GM19099 (cell line): ENCODE results near the gene RPL4.

Source experiments
- POLR2A ChIP-seq: IDR thresholded peaks from 3 replicates; pipeline ENCODE4 v1.6.1; 2011; ENCODE audit warnings: low read depth; ENCODE audit not compliant: insufficient read length; ENCODE audit errors: extremely low read depth

Gene RPL4

DNA sequence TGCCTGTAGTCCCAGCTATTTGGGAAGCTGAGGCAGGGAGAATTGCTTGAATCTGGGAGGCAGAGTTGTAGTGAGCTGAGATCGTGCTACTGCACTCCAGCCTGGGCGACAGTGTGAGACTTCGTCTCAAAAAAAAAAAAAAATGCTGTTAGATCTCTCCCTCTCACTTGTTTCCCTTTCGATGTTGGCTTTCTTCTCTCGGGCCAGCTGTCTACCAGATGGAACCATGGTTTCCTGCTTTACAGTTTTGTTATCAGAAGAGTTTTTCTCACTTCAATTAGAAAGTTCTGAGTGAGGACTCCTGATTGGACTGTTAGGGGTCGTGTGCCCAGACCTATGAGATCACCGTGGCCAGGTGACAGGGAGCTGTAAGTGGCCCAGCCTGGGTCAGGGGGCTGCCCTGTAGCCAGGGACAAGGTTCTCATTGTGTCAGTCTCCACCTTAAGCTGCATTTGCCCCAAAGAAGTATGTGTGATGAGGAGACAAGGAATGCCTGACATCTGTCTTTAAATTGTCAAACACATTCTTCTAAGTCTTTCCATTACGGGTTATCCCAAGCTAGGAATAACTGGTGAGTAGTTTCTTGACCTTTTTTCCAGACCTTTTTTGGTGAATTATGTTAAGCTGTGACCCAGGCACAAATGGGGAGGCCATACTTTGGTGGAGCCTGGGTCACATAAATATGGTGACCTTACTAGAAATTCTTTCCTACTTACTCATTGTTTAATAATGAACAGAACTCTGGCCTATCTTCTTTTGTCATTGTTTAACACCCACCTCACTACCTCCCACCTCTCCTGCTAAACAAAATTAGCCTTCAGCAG is 32.3 kb downstream of the RPL4 start:
- no peak for TF ChIP-seq POLR2A

- no peak for TF ChIP-seq POLR2A
These were observed 42.0 kb downstream of the RPL4 start for GRCh38 chr15:66462627-66463026.

DNA sequence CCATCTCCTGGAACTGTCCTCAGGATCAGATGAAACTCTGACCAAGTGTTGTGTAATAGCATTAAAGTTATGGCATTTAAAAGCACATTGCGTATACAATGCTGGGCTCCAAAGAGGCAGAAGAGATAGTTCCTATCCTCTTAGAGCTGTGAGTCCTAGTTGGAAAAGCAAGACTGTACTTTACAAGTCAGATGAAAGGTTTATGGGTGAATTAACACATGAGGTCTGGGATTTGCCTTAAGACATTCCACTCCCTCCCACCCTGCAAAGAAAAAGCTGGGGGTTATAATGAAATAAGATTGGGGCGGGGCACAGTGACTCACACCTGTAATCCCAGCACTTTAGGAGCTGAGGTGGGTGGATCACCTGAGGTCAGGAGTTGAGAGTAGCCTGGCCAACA is 42.7 kb downstream of the RPL4 start:
- no peak for TF ChIP-seq POLR2A

- no peak for TF ChIP-seq POLR2A
These were observed 44.6 kb downstream of the RPL4 start for GRCh38 chr15:66459818-66460615.

- TF ChIP-seq POLR2A, result no peak
These were observed 48.4 kb downstream of the RPL4 start for GRCh38 chr15:66456211-66456610.

GRCh38 chr15:66454143-66454542 is 50.5 kb downstream of the RPL4 start:
- no peak for TF ChIP-seq POLR2A

GRCh38 chr15:66452971-66453580 is 51.6 kb downstream of the RPL4 start:
- TF ChIP-seq POLR2A, result no peak

DNA sequence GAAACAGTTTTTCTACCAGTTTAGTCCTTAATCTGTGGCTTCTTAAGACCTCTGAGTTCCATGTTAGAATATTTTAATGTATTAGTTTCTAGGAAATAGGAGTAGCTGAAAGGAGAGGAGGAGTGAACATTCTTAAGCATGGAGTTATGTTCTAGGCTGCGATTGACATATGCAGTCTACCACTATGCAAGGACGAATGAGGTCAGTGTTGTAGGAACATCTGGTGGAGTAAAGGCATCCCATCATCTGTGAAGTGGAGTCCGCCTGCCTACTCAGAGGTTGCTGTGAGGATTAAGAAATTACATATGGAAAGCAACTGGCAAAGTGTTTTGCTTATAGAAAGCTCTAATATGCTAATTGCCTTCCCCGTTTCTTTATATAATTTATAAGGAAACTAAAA is 52.2 kb downstream of the RPL4 start:
- TF ChIP-seq POLR2A, result no peak
